T-helper 2 cell (primary cell): ENCODE data around the gene FBXO48.
A peak's percentile ranks its signal among the peaks of the same experiment; 100 is the strongest.

Experiments used
- DNase-seq, 5 experiments: peaks; one replicate each; pipeline versions ENCODE4 v3.0.0 to v3.0.0-alpha.2; 2012 to 2022

FBXO48 gene

DNA sequence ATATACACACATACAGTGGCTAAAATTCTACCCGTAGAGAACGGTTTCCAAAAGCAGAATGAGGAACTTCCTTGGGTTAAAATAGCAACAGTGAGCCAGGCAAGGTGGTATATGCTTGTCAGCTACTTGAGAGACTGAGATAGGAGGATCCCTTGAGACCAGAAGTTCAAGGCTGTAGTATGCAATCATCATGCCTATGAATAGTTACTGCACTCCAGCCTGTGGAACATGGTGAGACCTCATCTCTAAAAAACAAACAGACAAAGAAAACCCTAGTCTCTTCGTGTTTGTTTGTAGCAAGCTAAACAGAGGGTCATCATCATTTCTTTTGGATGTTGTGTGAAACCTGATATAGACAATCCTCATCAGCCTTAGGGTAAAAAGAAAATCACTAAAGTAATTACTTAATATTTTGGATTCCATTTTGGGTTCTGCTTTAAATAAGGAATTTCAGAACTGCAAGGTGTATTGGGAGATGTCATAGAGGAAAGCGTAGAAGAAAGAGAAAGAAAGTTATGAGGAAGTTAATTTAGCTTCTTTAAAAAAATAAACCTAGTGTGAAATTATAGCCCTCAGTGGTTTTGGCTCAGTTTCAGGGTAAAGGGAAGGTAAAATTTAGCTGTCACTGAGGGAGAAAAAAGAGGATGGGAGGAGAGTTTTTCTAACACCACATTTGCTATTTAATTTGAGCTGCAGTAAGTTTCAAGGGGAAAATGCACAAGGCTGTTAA lies 55.5 kb downstream of the FBXO48 start:
- DNase-seq, result peak in 1 of 5 experiments; percentile 24
